ENCODE measurements around the gene TGOLN2. TPM values are rescaled to one million over a fixed set of nuclear protein-coding genes. Genes with fewer than 3 reads are reported as not detected.

TGOLN2 gene
- total and polyA plus RNA-seq, 2 donors (not counting 3 experiments of a cell fraction or from before 2014, with no cell fraction given) = 112 to 140 TPM

GRCh38 chr2:85356186-85356585 is 28.4 kb upstream of the TGOLN2 start:
- ChIA-PET CTCF (interaction anchor here (0.6 to 1.5 kb wide), 3 partner anchors 9 to 296 kb away, joined by 3 to 4 read pairs (median 3); no protein-coding TSS in a partner anchor), POLR2A (no interaction called here)
- DNase-seq (ENCODE audit: low read depth, low spot score) (no peak), FAIRE-seq (no peak)
- BruUV-seq (replicated peaks) = no TSS peak
- intact Hi-C loops (cut with micrococcal nuclease) (no loop called here), dilution Hi-C loops (cut with MboI; ENCODE audit: extremely low pct_ligation_motif_present, low sequenced_read_pairs) (no loop called here)
- H3K27me3 ChIP-seq (ENCODE audit: control insufficient read depth in 2 of 2, insufficient read depth in 2 of 2, low read length in 2 of 2) = no peaks in the 10 kb centered on the region
- peaks cover 4 to 8% of the 10 kb centered on the region in 2 experiments for H3K36me3 ChIP-seq (ENCODE audit: control insufficient read depth in 2 of 2, extremely low read depth in 1 of 2, insufficient read depth in 2 of 2, low read length in 2 of 2)
- H3K4me2 ChIP-seq (ENCODE audit: insufficient read depth, low read length) = no peak overlapping the region
- peaks cover 8% of the 10 kb centered on the region for H3K4me1 ChIP-seq (ENCODE audit: control insufficient read depth, extremely low read depth, insufficient read depth, low read length)
- no peak overlapping the region for H3K27ac ChIP-seq (ENCODE audit: insufficient read depth, low read depth, low read length)
- no peak overlapping the region for H3K4me3 ChIP-seq (replicated peaks in 1 of 3; ENCODE audit: insufficient read depth in 1 of 3, low read depth in 1 of 3, low read length in 3 of 3)
- H3K9me3 ChIP-seq (replicated peaks; ENCODE audit: control insufficient read depth, insufficient read depth, low read length) = no peaks in the 10 kb centered on the region
- H3K9ac ChIP-seq (replicated peaks; ENCODE audit: extremely low read depth, insufficient read depth, low read length) = no peak overlapping the region
- H3K9me1 ChIP-seq (replicated peaks; ENCODE audit: control insufficient read depth, extremely low read depth, insufficient read depth, low read length) = no peaks in the 10 kb centered on the region
- no peaks in the 10 kb centered on the region for H4K20me1 ChIP-seq (replicated peaks; ENCODE audit: control insufficient read depth, extremely low read depth, insufficient read depth, low read length)
- H3K79me2 ChIP-seq (ENCODE audit: control insufficient read depth, insufficient read depth, low read length) = peaks cover 17% of the 10 kb centered on the region
- no peak overlapping the region for H2AFZ ChIP-seq (ENCODE audit: low read depth, low read length)
- TF ChIP-seq POLR2A (IDR thresholded peaks at IDR 0.05; ENCODE audit: low read depth, low read length) = no peak
- no peak for TF ChIP-seq GATA2 (IDR thresholded peaks at IDR 0.05; ENCODE audit: insufficient read depth, insufficient read length, low read depth, low read length)
- TF ChIP-seq EZH2 (IDR thresholded peaks at IDR 0.05; ENCODE audit: borderline replicate concordance, low read depth, low read length, severe bottlenecking) = no peak
- TF ChIP-seq, protein P1, sequence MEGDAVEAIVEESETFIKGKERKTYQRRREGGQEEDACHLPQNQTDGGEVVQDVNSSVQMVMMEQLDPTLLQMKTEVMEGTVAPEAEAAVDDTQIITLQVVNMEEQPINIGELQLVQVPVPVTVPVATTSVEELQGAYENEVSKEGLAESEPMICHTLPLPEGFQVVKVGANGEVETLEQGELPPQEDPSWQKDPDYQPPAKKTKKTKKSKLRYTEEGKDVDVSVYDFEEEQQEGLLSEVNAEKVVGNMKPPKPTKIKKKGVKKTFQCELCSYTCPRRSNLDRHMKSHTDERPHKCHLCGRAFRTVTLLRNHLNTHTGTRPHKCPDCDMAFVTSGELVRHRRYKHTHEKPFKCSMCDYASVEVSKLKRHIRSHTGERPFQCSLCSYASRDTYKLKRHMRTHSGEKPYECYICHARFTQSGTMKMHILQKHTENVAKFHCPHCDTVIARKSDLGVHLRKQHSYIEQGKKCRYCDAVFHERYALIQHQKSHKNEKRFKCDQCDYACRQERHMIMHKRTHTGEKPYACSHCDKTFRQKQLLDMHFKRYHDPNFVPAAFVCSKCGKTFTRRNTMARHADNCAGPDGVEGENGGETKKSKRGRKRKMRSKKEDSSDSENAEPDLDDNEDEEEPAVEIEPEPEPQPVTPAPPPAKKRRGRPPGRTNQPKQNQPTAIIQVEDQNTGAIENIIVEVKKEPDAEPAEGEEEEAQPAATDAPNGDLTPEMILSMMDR (IDR thresholded peaks at IDR 0.05; ENCODE audit: extremely low read depth in 1 of 2, insufficient read depth in 1 of 2, low read depth in 1 of 2, low read length in 2 of 2) = no peak
- no peak for TF ChIP-seq FOS (IDR thresholded peaks at IDR 0.05; ENCODE audit: borderline replicate concordance, insufficient read depth, low read length)
- TF ChIP-seq, protein P2, sequence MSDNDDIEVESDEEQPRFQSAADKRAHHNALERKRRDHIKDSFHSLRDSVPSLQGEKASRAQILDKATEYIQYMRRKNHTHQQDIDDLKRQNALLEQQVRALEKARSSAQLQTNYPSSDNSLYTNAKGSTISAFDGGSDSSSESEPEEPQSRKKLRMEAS (IDR thresholded peaks at IDR 0.05; ENCODE audit: insufficient read depth, insufficient read length) = no peak
- no peak for TF ChIP-seq POLR2AphosphoS5 (IDR thresholded peaks at IDR 0.05; ENCODE audit: insufficient read depth, low read depth, low read length)
- TF ChIP-seq JUN (IDR thresholded peaks at IDR 0.05; ENCODE audit: borderline replicate concordance, insufficient read depth, insufficient read length, low read depth) = no peak
- TF ChIP-seq MYC (IDR thresholded peaks at IDR 0.05; ENCODE audit: low read depth, low read length) = no peak

Data from endothelial cell of umbilical vein (primary cell).